Measurements from ENCODE around the gene GATA1.

- TF ChIP-seq, protein P1, sequence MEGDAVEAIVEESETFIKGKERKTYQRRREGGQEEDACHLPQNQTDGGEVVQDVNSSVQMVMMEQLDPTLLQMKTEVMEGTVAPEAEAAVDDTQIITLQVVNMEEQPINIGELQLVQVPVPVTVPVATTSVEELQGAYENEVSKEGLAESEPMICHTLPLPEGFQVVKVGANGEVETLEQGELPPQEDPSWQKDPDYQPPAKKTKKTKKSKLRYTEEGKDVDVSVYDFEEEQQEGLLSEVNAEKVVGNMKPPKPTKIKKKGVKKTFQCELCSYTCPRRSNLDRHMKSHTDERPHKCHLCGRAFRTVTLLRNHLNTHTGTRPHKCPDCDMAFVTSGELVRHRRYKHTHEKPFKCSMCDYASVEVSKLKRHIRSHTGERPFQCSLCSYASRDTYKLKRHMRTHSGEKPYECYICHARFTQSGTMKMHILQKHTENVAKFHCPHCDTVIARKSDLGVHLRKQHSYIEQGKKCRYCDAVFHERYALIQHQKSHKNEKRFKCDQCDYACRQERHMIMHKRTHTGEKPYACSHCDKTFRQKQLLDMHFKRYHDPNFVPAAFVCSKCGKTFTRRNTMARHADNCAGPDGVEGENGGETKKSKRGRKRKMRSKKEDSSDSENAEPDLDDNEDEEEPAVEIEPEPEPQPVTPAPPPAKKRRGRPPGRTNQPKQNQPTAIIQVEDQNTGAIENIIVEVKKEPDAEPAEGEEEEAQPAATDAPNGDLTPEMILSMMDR (IDR thresholded peaks at IDR 0.05; ENCODE audit: low read length): no peak
- TF ChIP-seq EZH2 (IDR thresholded peaks at IDR 0.05; ENCODE audit: borderline replicate concordance, low read length): no peak
Measured at GRCh38 chrX:48786825-48787504, 575 bp downstream of the GATA1 start.
